Naive thymus-derived CD8-positive, alpha-beta T cell (primary cell): ENCODE results near the gene ZNF568. TPM values are rescaled to one million over a fixed set of nuclear protein-coding genes. Genes with fewer than 3 reads are reported as not detected.

Experiments used
- ATAC-seq, 2 donors: fragments of 150-1000 bp; cut with Tn5 transposase in 1 of 2; sonication (Bioruptor Pico), chemical (Tn5 transposase) in 1 of 2; 1 replicate in 1 of 2; 2 replicates in 1 of 2; pipeline ENCODE4 v1.10.0; 2021; ENCODE audit warnings: mild to moderate bottlenecking in 2 of 2, moderate library complexity in 2 of 2
- POLR2A ChIA-PET: fragments of 350-600 bp; sonication (Branson Sonifier 250); formaldehyde crosslinking; loops from one replicate; lab custom pipeline; 2021; ENCODE audit warnings: antibody characterized with exemption; lab: Charles Lee
- DNase-seq, 10 donors: peaks; one replicate each; pipeline versions ENCODE4 v3.0.0 to v3.0.0-alpha.2; 2020 to 2022
- H3K27ac Mint-ChIP-seq, 10 donors: one replicate each; pipeline ENCODE4 v1.8.0; 2020 to 2022; ENCODE audit warnings: mild to moderate bottlenecking in 10 of 10, mixed read lengths in 10 of 10, moderate library complexity in 4 of 10, inconsistent platforms in 1 of 10
- H3K27me3 Mint-ChIP-seq, 5 donors: one replicate each; pipeline ENCODE4 v1.8.0; 2021 to 2022; ENCODE audit warnings: mixed read lengths in 5 of 5
- H3K36me3 Mint-ChIP-seq, 3 donors: one replicate each; pipeline ENCODE4 v1.8.0; 2020 to 2022; ENCODE audit warnings: mixed read lengths in 3 of 3, mild to moderate bottlenecking in 2 of 3, inconsistent platforms in 1 of 3
- H3K4me1 Mint-ChIP-seq, 4 donors: one replicate each; pipeline ENCODE4 v1.8.0; 2021 to 2022; ENCODE audit warnings: mixed read lengths in 4 of 4
- H3K4me3 Mint-ChIP-seq, 10 donors: one replicate each; pipeline ENCODE4 v1.8.0; 2020 to 2022; ENCODE audit warnings: mild to moderate bottlenecking in 10 of 10, mixed read lengths in 10 of 10, moderate library complexity in 6 of 10, inconsistent platforms in 1 of 10
- H3K9me3 Mint-ChIP-seq, 9 donors: one replicate each; pipeline ENCODE4 v1.8.0; 2020 to 2022; ENCODE audit warnings: mixed read lengths in 9 of 9, mild to moderate bottlenecking in 3 of 9, inconsistent platforms in 1 of 9, moderate library complexity in 1 of 9
- polyA plus RNA-seq, 3 donors: library from polyadenylated mRNA; unstranded; fragments of 300-500 nt; fragmentation: Illumina TruSeq; gene quantifications; one replicate each; pipeline ENCODE4 v1.2.3, GENCODE V29; 2021
- total RNA-seq, 8 experiments: library from RNA in 2 of 8; stranded (reverse) in 2 of 8; gene quantifications; one replicate each; pipeline ENCODE4 v1.2.3 and lab custom pipeline; 2021 to 2026

ZNF568 gene
- total RNA-seq, result 10 to 100 TPM; 24.8 to 26.5 TPM
- polyA plus RNA-seq, result 10 to 100 TPM in 1 of 3 donors, 1 to 10 TPM in 2; 7.2 to 10.5 (median 9.0) TPM
- total RNA-seq (lab: John Stamatoyannopoulos, UW), result 11.3 to 36.7 (median 21.9) reads per million in 6 experiments

- Mint-ChIP-seq H3K9me3 (peaks cover 7 to 64% (median 29%) of the 10 kb centered on the region in 9 donors), H3K36me3 (peaks cover 51 to 67% (median 59%) of the 10 kb centered on the region in 3 donors), H3K4me1 (peaks cover 21 to 33% (median 32%) of the 10 kb centered on the region in 4 donors), H3K4me3 (peak within 1 kb of the TSS; percentile 87 to 97 (median 93)), H3K27ac (peak within 1 kb of the TSS; percentile 93 to 99 (median 96)), H3K27me3 (no peaks in the 10 kb centered on the region)
- ATAC-seq (peak; percentile 95 to 96), DNase-seq (peak; percentile 87 to 96 (median 94))
- POLR2A ChIA-PET, result interaction anchor here (0.6 to 1.3 kb wide), 5 partner anchors 66 to 1699 kb away, joined by 3 to 9 read pairs (median 5); partner anchors contain the start of genes ZNF345, ZNF383 and ZNF420
Observed at GRCh38 chr19:36915992-36916830, at the start of gene ZNF568, which contains the start of gene ZNF829. Gene ZNF568, plus strand, starts transcription at chr19:36916332. Its CDS starts 6,439 bp downstream, at chr19:36922771. Gene ZNF829, minus strand, starts transcription at chr19:36916291. Its CDS starts 1,124 bp downstream, at chr19:36915167.

DNA sequence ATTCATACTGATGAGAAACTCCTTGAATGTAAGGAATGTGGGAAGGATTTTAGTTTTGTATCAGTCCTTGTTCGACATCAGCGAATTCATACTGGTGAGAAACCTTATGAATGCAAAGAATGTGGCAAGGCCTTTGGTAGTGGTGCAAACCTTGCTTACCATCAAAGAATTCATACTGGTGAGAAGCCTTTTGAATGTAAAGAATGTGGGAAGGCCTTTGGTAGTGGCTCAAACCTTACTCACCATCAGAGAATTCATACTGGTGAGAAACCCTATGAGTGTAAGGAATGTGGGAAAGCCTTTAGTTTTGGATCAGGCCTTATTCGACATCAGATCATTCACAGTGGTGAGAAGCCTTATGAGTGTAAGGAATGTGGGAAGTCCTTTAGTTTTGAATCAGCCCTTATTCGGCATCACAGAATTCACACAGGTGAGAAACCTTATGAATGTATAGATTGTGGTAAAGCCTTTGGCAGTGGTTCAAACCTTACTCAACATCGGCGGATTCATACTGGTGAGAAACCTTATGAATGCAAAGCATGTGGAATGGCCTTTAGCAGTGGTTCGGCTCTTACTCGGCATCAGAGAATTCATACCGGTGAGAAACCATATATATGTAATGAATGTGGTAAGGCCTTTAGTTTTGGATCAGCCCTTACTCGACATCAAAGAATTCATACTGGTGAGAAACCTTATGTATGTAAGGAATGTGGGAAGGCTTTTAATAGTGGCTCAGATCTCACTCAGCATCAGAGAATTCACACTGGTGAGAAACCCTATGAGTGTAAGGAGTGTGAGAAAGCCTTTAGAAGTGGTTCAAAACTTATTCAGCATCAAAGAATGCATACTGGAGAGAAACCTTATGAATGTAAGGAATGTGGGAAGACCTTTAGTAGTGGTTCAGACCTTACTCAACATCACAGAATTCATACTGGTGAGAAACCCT is 38.9 kb upstream of the ZNF568 start:
- H3K4me1 Mint-ChIP-seq, result peaks cover 0 to 2% (median 0%) of the 10 kb centered on the region in 4 donors
- ATAC-seq (no peak), DNase-seq (no peak)
- no peaks in the 10 kb centered on the region for H3K27me3 Mint-ChIP-seq
- POLR2A ChIA-PET, result no interaction called here
- no peak overlapping the region for H3K4me3 Mint-ChIP-seq
- H3K27ac Mint-ChIP-seq, result no peak overlapping the region
- H3K36me3 Mint-ChIP-seq, result peaks cover 48 to 79% (median 64%) of the 10 kb centered on the region in 3 donors
- peaks cover 17 to 94% (median 47%) of the 10 kb centered on the region in 9 donors for H3K9me3 Mint-ChIP-seq

GRCh38 chr19:36891768-36892357 is 24.3 kb upstream of the ZNF568 start:
- peak overlapping the region in 1 of 10 donors; percentile 34 for H3K27ac Mint-ChIP-seq
- peaks cover 0 to 3% (median 0%) of the 10 kb centered on the region in 4 donors for H3K4me1 Mint-ChIP-seq
- no peak overlapping the region for H3K4me3 Mint-ChIP-seq
- DNase-seq (no peak), ATAC-seq (no peak)
- POLR2A ChIA-PET, result no interaction called here
- H3K27me3 Mint-ChIP-seq, result no peaks in the 10 kb centered on the region
- peaks cover 68 to 81% (median 73%) of the 10 kb centered on the region in 3 donors for H3K36me3 Mint-ChIP-seq
- H3K9me3 Mint-ChIP-seq, result peaks cover 17 to 97% (median 60%) of the 10 kb centered on the region in 9 donors

DNA sequence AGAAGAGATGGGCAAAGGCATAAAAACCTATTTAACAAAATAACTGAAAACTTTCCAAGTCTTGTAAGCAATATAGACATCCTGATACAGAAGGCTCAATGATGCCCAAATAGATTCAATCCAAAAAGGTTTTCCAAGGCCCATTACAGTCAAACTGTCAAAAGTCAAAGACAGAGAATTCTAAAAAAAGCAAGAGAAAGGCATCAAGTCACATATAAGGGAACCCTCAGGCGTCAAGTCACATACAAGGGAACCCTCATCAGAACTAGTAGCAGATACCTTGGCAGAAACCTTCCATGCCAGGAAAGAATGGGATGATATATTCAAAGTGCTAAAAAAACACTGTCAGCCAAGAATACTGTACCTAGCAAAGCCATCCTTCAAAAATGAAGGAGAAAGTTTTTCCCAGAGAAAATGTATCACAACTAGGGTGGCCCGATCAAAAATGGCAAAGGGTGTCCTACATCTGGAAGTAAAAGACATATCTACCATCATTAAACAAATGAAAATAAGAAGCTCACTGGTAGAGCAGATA is 21.2 kb upstream of the ZNF568 start:
- POLR2A ChIA-PET, result no interaction called here
- H3K27me3 Mint-ChIP-seq, result no peaks in the 10 kb centered on the region
- H3K36me3 Mint-ChIP-seq, result peaks cover 74 to 92% (median 89%) of the 10 kb centered on the region in 3 donors
- H3K4me1 Mint-ChIP-seq, result peaks cover 0 to 3% (median 0%) of the 10 kb centered on the region in 4 donors
- no peak for DNase-seq
- no peak overlapping the region for H3K4me3 Mint-ChIP-seq
- peaks cover 38 to 95% (median 65%) of the 10 kb centered on the region in 9 donors for H3K9me3 Mint-ChIP-seq
- ATAC-seq, result no peak
- no peak overlapping the region for H3K27ac Mint-ChIP-seq

DNA sequence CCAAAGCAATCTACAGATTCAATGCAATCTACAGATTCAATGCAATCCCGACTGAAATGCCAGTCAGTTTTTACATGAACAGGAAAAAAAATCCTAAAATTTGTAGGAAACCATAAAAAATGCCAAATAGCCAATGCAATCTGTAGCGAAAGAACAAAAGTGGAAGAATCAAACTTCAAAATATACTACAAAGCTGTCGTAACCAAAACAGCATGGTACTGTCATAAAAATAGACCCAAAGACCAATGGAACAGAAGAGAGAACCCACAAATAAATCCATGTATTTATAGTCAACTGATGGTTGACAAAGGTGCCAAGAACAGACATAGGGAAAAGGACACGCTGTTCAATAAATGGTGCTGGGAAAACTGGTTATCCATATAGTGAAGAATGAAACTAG is 17.7 kb upstream of the ZNF568 start:
- ATAC-seq, result no peak
- Mint-ChIP-seq H3K36me3 (peaks cover 59 to 91% (median 89%) of the 10 kb centered on the region in 3 donors), H3K27me3 (no peaks in the 10 kb centered on the region), H3K9me3 (peaks cover 31 to 96% (median 50%) of the 10 kb centered on the region in 9 donors), H3K4me1 (peaks cover 0 to 3% (median 0%) of the 10 kb centered on the region in 4 donors), H3K4me3 (no peak overlapping the region), H3K27ac (no peak overlapping the region)
- no peak for DNase-seq
- POLR2A ChIA-PET, result no interaction called here

DNA sequence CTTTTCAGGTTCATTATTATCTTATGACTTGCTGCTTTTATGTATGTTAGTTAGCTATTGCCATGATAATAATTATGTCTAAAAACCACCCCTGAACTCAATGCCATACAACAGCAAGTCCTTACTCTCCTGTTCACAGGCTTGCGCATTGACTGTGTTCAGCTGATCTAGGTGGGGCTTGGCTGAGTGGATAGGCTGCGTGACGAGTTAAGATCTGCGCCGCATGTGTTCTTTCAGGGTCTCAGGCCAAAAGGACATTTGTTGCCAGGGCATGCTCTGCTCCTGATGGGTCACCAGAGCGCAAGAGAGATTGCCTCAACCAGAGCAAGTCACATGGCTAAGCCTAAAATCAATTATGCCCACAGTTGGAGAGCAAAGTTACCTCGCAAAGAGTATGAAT is 859 bp downstream of the ZNF568 start:
- ATAC-seq, result no peak

GRCh38 chr19:36918090-36918489 is 2.0 kb downstream of the ZNF568 start:
- H3K9me3 Mint-ChIP-seq, result peaks cover 11 to 63% (median 40%) of the 10 kb centered on the region in 9 donors
- H3K36me3 Mint-ChIP-seq, result peaks cover 59 to 67% (median 60%) of the 10 kb centered on the region in 3 donors
- peak overlapping the region in 4 of 10 donors; percentile 21 to 73 (median 40) for H3K27ac Mint-ChIP-seq
- peak overlapping the region in 7 of 10 donors; percentile 18 to 93 (median 62) for H3K4me3 Mint-ChIP-seq
- H3K27me3 Mint-ChIP-seq, result no peaks in the 10 kb centered on the region
- peaks cover 21 to 33% (median 32%) of the 10 kb centered on the region in 4 donors for H3K4me1 Mint-ChIP-seq
- ATAC-seq, result no peak
- DNase-seq, result no peak
- POLR2A ChIA-PET, result no interaction called here

More for the DNA sequence above, 859 bp downstream of the ZNF568 start:
- Mint-ChIP-seq H3K4me1 (peaks cover 21 to 33% (median 32%) of the 10 kb centered on the region in 4 donors), H3K9me3 (peaks cover 7 to 64% (median 31%) of the 10 kb centered on the region in 9 donors), H3K27ac (peak overlapping the region; percentile 93 to 99 (median 96)), H3K27me3 (no peaks in the 10 kb centered on the region), H3K4me3 (peak overlapping the region; percentile 87 to 97 (median 93)), H3K36me3 (peaks cover 52 to 67% (median 58%) of the 10 kb centered on the region in 3 donors)
- peak in 1 of 10 donors; percentile 3 for DNase-seq
- POLR2A ChIA-PET, result interaction anchor here (0.7 kb wide), 1 partner anchor 301 kb away, joined by 3 read pairs; the partner anchor contains the start of gene ZNF383

- no peaks in the 10 kb centered on the region for H3K4me1 Mint-ChIP-seq
- H3K36me3 Mint-ChIP-seq, result peaks cover 49 to 89% (median 76%) of the 10 kb centered on the region in 3 donors
- H3K27me3 Mint-ChIP-seq, result no peaks in the 10 kb centered on the region
- DNase-seq (no peak), ATAC-seq (no peak)
- H3K27ac Mint-ChIP-seq, result no peak overlapping the region
- no peak overlapping the region for H3K4me3 Mint-ChIP-seq
- POLR2A ChIA-PET, result no interaction called here
- H3K9me3 Mint-ChIP-seq, result peaks cover 22 to 97% (median 40%) of the 10 kb centered on the region in 9 donors
Observed at GRCh38 chr19:36931684-36932083, 15.6 kb downstream of the ZNF568 start.

- DNase-seq, result no peak
- ATAC-seq, result no peak
- no peaks in the 10 kb centered on the region for H3K4me1 Mint-ChIP-seq
- H3K36me3 Mint-ChIP-seq, result peaks cover 63 to 95% (median 92%) of the 10 kb centered on the region in 3 donors
- H3K27ac Mint-ChIP-seq, result no peak overlapping the region
- peaks cover 26 to 96% (median 62%) of the 10 kb centered on the region in 9 donors for H3K9me3 Mint-ChIP-seq
- POLR2A ChIA-PET, result interaction anchor here (0.6 kb wide), 1 partner anchor 338 kb away, joined by 3 read pairs; no protein-coding TSS in a partner anchor
- H3K27me3 Mint-ChIP-seq, result no peaks in the 10 kb centered on the region
- H3K4me3 Mint-ChIP-seq, result no peak overlapping the region
Observed at GRCh38 chr19:36939153-36939552, 23.0 kb downstream of the ZNF568 start.

- Mint-ChIP-seq H3K36me3 (peaks cover 51 to 72% (median 57%) of the 10 kb centered on the region in 3 donors), H3K9me3 (peaks cover 21 to 94% (median 56%) of the 10 kb centered on the region in 9 donors), H3K4me1 (no peaks in the 10 kb centered on the region), H3K27ac (no peak overlapping the region), H3K4me3 (no peak overlapping the region), H3K27me3 (no peaks in the 10 kb centered on the region)
- no peak for ATAC-seq
- no peak for DNase-seq
- POLR2A ChIA-PET, result no interaction called here
Observed at GRCh38 chr19:36950335-36951119, 34.4 kb downstream of the ZNF568 start.

DNA sequence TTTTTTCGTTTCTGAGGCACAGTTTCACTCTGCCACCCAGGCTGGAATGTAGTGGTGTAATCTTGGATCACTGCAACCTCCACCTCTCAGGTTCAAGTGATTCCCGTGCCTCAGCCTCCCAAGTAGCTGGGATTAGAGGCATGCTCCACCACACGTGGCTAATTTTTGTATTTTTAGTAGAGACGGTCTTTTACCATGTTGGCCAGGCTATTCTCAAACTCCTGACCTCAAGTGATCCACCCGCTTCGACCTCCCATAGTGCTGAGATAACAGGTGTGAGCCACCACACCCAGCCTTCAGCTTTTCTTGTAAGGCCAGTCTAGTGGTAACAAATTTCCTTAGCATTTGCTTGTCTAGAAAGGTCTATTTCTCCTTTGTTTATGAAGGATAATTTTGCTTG is 46.2 kb downstream of the ZNF568 start:
- no peak overlapping the region for H3K4me3 Mint-ChIP-seq
- no peaks in the 10 kb centered on the region for H3K27me3 Mint-ChIP-seq

More for the DNA sequence above, 46.2 kb downstream of the ZNF568 start:
- no peak for ATAC-seq
- Mint-ChIP-seq H3K4me1 (no peaks in the 10 kb centered on the region), H3K9me3 (peaks cover 10 to 82% (median 39%) of the 10 kb centered on the region in 9 donors), H3K27ac (no peak overlapping the region), H3K36me3 (peaks cover 12 to 57% (median 48%) of the 10 kb centered on the region in 3 donors)
- POLR2A ChIA-PET, result no interaction called here
- no peak for DNase-seq
